ENCODE measurements around the gene RPS6KA3. TPM values are rescaled to one million over a fixed set of nuclear protein-coding genes. Genes with fewer than 3 reads are reported as not detected.
A peak's percentile ranks its signal among the peaks of the same experiment; 100 is the strongest.

The RPS6KA3 gene
- total RNA-seq, 1 experiment from 2014 or later = 31.9 TPM

DNA sequence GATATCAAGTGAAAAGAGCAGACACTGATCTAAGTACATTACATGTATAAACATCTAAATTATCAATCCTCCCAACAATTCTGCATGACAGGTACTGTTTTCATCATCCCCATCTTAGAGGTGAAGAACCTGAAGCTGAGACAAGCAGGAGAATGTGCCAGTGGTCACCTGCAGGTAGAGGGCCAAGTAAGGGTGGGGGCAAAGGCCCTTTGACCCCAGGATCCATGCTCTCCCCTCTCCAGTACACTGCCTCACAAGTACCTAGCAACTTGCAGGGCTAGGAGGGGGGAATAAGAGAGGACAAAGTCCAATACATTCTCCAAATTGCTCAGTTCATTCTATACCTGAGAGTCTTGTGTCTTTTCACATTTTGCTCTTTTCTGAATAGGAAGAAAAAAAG, 141.7 kb downstream of the RPS6KA3 start:
- no TSS peak for BruUV-seq (replicated peaks)
- CTCF ChIA-PET = no interaction called here
- intact Hi-C loops (cut with micrococcal nuclease) = loop anchor here (10.0 kb wide), 1 partner anchor 530 kb away; no protein-coding TSS in a partner anchor
- no peak overlapping the region for H3K27ac Mint-ChIP-seq (ENCODE audit: low read depth, unreplicated experiment)
- H3K4me1 Mint-ChIP-seq (ENCODE audit: insufficient read depth, unreplicated experiment) = peaks cover 9% of the 10 kb centered on the region
- TF ChIP-seq CTCF (IDR thresholded peaks at IDR 0.05; ENCODE audit: unreplicated experiment) = no peak
- peaks cover 48% of the 10 kb centered on the region for H3K36me3 Mint-ChIP-seq (ENCODE audit: insufficient read depth, unreplicated experiment)
- H3K4me3 Mint-ChIP-seq (ENCODE audit: unreplicated experiment) = no peak overlapping the region
- DNase-seq (ENCODE audit: unreplicated experiment) = no peak
- no peaks in the 10 kb centered on the region for H3K27me3 Mint-ChIP-seq (ENCODE audit: insufficient read depth, unreplicated experiment)
- POLR2A ChIA-PET = no interaction called here
- H3K9me3 Mint-ChIP-seq (ENCODE audit: unreplicated experiment) = no peaks in the 10 kb centered on the region

DNA sequence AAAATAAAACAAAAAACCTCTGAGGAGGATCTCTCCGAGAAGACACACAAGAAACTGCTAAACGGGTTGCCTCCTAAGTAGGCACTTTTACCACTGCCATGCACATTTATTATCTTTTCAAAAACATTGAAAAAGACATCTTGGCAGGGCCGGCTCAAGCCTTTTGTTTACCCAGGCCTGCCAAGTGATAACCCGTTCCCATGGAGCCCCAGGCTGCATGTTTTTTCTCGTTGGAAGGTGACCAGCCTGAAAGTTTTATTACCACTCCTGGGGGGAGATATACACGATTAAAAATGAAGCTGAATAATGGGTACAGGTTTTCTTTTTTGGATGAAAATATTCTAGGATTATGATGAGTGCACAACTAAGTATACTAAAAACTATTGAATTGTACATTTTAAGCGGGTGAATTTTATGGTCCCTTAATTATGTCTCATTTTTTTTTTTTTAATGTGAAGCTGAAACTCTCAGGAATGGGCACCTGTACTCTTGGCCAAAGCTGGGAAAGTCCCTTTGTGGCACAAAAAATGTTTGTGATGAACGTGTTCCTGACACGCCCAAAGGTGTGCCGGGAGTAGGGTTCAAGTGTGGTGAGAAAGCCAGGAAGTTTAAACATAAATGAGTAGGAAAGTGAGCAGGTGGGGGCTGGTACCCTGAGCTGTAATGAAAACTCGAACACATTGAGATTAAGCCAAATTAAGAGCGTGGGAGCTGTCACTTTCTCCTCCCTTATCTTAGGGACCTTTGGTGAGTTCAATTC, 148.5 kb downstream of the RPS6KA3 start:
- ChIA-PET POLR2A (interaction anchor here (0.8 to 1.6 kb wide), 8 partner anchors 10 to 54 kb away, joined by 3 to 9 read pairs (median 5); no protein-coding TSS in a partner anchor), CTCF (interaction anchor here (1.1 to 1.6 kb wide), 2 partner anchors 51 to 213 kb away, joined by 5 to 12 read pairs; no protein-coding TSS in a partner anchor)
- no TSS peak for BruUV-seq (replicated peaks)
- Mint-ChIP-seq H3K36me3 (ENCODE audit: insufficient read depth, unreplicated experiment) (peaks cover 6% of the 10 kb centered on the region), H3K4me3 (ENCODE audit: unreplicated experiment) (no peak overlapping the region), H3K27ac (ENCODE audit: low read depth, unreplicated experiment) (peak overlapping the region; percentile 86), H3K9me3 (ENCODE audit: unreplicated experiment) (no peaks in the 10 kb centered on the region), H3K4me1 (ENCODE audit: insufficient read depth, unreplicated experiment) (peaks cover 11% of the 10 kb centered on the region), H3K27me3 (ENCODE audit: insufficient read depth, unreplicated experiment) (no peaks in the 10 kb centered on the region)
- intact Hi-C loops (cut with micrococcal nuclease) = no loop called here
- no peak for TF ChIP-seq CTCF (IDR thresholded peaks at IDR 0.05; ENCODE audit: unreplicated experiment)
- DNase-seq (ENCODE audit: unreplicated experiment) = peak; percentile 19

GRCh38 chrX:20116577-20117240, 150.0 kb downstream of the RPS6KA3 start, which contains the start of gene MAP7D2:
Gene MAP7D2, minus strand, starts transcription at chrX:20116907. Its CDS starts 28 bp downstream, at chrX:20116879.
- no peaks in the 10 kb centered on the region for H3K9me3 Mint-ChIP-seq (ENCODE audit: unreplicated experiment)
- H3K27ac Mint-ChIP-seq (ENCODE audit: low read depth, unreplicated experiment) = no peak within 1 kb of the TSS
- no peak for TF ChIP-seq CTCF (IDR thresholded peaks at IDR 0.05; ENCODE audit: unreplicated experiment)
- intact Hi-C loops (cut with micrococcal nuclease) = no loop called here
- ChIA-PET CTCF (no interaction called here), POLR2A (no interaction called here)
- peaks cover 11% of the 10 kb centered on the region for H3K4me1 Mint-ChIP-seq (ENCODE audit: insufficient read depth, unreplicated experiment)
- H3K36me3 Mint-ChIP-seq (ENCODE audit: insufficient read depth, unreplicated experiment) = no peaks in the 10 kb centered on the region
- no peak for DNase-seq (ENCODE audit: unreplicated experiment)
- no TSS peak for BruUV-seq (replicated peaks)
- H3K27me3 Mint-ChIP-seq (ENCODE audit: insufficient read depth, unreplicated experiment) = no peaks in the 10 kb centered on the region
- H3K4me3 Mint-ChIP-seq (ENCODE audit: unreplicated experiment) = no peak within 1 kb of the TSS

DNA sequence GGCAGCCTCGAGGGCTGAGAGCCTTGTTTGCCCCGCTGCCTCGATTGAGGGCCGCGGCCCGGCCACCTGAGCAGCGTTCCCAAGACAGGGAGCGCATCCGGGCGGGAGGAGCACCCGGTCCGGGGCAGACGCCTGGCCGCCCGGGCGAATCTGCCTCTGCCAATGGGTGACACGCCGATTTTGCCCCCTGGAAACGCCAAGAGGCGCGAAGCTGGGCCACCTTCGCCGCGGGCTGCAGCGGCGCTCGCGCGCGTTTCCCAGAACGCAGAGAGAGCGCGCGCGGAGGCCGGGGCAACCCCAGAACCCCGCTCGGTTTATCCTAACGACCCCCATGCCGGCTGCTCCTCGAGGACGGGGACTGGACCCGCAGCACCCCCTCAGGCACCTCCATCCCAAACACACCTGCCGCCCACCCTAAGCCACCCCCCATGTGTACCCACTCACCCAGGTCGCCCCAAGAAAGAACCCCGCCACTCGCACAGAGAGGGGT, 150.6 kb downstream of the RPS6KA3 start:
- no peak overlapping the region for H3K27ac Mint-ChIP-seq (ENCODE audit: low read depth, unreplicated experiment)
- no peak for TF ChIP-seq CTCF (IDR thresholded peaks at IDR 0.05; ENCODE audit: unreplicated experiment)
- POLR2A ChIA-PET = no interaction called here
- intact Hi-C loops (cut with micrococcal nuclease) = no loop called here
- no peaks in the 10 kb centered on the region for H3K27me3 Mint-ChIP-seq (ENCODE audit: insufficient read depth, unreplicated experiment)
- DNase-seq (ENCODE audit: unreplicated experiment) = no peak
- H3K36me3 Mint-ChIP-seq (ENCODE audit: insufficient read depth, unreplicated experiment) = no peaks in the 10 kb centered on the region
- peaks cover 11% of the 10 kb centered on the region for H3K4me1 Mint-ChIP-seq (ENCODE audit: insufficient read depth, unreplicated experiment)
- H3K9me3 Mint-ChIP-seq (ENCODE audit: unreplicated experiment) = no peaks in the 10 kb centered on the region
- BruUV-seq (replicated peaks) = no TSS peak
- CTCF ChIA-PET = no interaction called here
- no peak overlapping the region for H3K4me3 Mint-ChIP-seq (ENCODE audit: unreplicated experiment)

All from MCF 10A (cell line).